ENCODE measurements around the gene HGFAC. TPM values are rescaled to one million over a fixed set of nuclear protein-coding genes. Genes with fewer than 3 reads are reported as not detected.

HGFAC gene
- polyA plus RNA-seq, 1 of the 3 experiments (the other 2 are of a cell fraction) = 0.43 TPM

- POLR2A ChIA-PET = interaction anchor here (0.7 kb wide), 1 partner anchor 8 kb away, joined by 3 read pairs; no protein-coding TSS in a partner anchor
- Histone ChIP-seq H3K27me3 (ENCODE audit: insufficient read depth) (no peaks in the 10 kb centered on the region), H2AFZ (ENCODE audit: low read depth) (no peak overlapping the region), H3K4me2 (peak overlapping the region; percentile 50; the same call in 1 of the 2 replicates), H3K9me2 (no peaks in the 10 kb centered on the region), H3K4me1 (ENCODE audit: control insufficient read depth in 1 of 2, insufficient read depth in 2 of 2, low read depth in 1 of 2, low read length in 1 of 2) (peaks cover 0 to 19% of the 10 kb centered on the region in 2 experiments; a peak in 1 of 4 replicates), H3F3A (replicated peaks; ENCODE audit: insufficient read depth) (no peaks in the 10 kb centered on the region), H3K27ac (ENCODE audit: low read depth in 2 of 2, low read length in 1 of 2) (no peak overlapping the region), H3K4me3 (ENCODE audit: low read depth in 2 of 2, low read length in 1 of 2) (0 out of 4 replicates have a peak overlapping the region, but pooled peaks of 1 of the 2 experiments have one; percentile 17), H4K20me1 (ENCODE audit: insufficient read depth) (no peaks in the 10 kb centered on the region), H3K9ac (no peak overlapping the region), H3K79me2 (ENCODE audit: insufficient read depth) (no peaks in the 10 kb centered on the region), H3K36me3 (replicated peaks in 1 of 2; ENCODE audit: control insufficient read depth in 1 of 2, insufficient read depth in 2 of 2, low read length in 1 of 2) (no peaks in the 10 kb centered on the region), H3K9me3 (no peaks in the 10 kb centered on the region)
- CTCF ChIA-PET = interaction anchor here (1.3 to 2.9 kb wide), 2 partner anchors 21 to 138 kb away, joined by 4 to 12 read pairs; partner anchors contain the start of gene DOK7
- WGBS (ENCODE audit: low lambda C conversion rate) = 17% methylated on average over 33 of the region's 45 CpGs
- no peak for TF ChIP-seq SMC3 (IDR thresholded peaks at IDR 0.05; ENCODE audit: low read depth, low read length)
- peak; percentile 24; the same call in 1 of the 2 replicates for TF ChIP-seq MAX (IDR thresholded peaks at IDR 0.05; ENCODE audit: low read depth)
- DNase-seq = peak; percentile 70
Measured at GRCh38 chr4:3484057-3484973, 42.5 kb downstream of the HGFAC start.

- no peak overlapping the region for H2AFZ ChIP-seq (ENCODE audit: low read depth)
- H3F3A ChIP-seq (replicated peaks; ENCODE audit: insufficient read depth) = no peaks in the 10 kb centered on the region
- ChIA-PET CTCF (interaction anchor here (2.9 kb wide), 1 partner anchor 139 kb away, joined by 12 read pairs; no protein-coding TSS in a partner anchor), POLR2A (interaction anchor here (0.5 to 1.1 kb wide), 2 partner anchors 11 to 1835 kb away, joined by 3 to 4 read pairs; no protein-coding TSS in a partner anchor)
- no peaks in the 10 kb centered on the region for H3K9me3 ChIP-seq
- TF ChIP-seq USF1 (IDR thresholded peaks at IDR 0.05; ENCODE audit: borderline replicate concordance, low read depth) = no peak
- no peak for TF ChIP-seq NFIC (IDR thresholded peaks at IDR 0.05; ENCODE audit: borderline replicate concordance)
- no peak for TF ChIP-seq USF2 (IDR thresholded peaks at IDR 0.05; ENCODE audit: borderline replicate concordance, low read depth, low read length)
- TF ChIP-seq YY1 (IDR thresholded peaks at IDR 0.05; ENCODE audit: low read depth) = no peak
- no peaks in the 10 kb centered on the region for H3K79me2 ChIP-seq (ENCODE audit: insufficient read depth)
- no peak overlapping the region for H3K27ac ChIP-seq (ENCODE audit: low read depth in 2 of 2, low read length in 1 of 2)
- H4K20me1 ChIP-seq (ENCODE audit: insufficient read depth) = no peaks in the 10 kb centered on the region
- 70% methylated on average over 15 of the region's 36 CpGs for WGBS (ENCODE audit: low lambda C conversion rate)
- H3K27me3 ChIP-seq (ENCODE audit: insufficient read depth) = no peaks in the 10 kb centered on the region
- no peak overlapping the region for H3K4me2 ChIP-seq
- peaks cover 0 to 19% of the 10 kb centered on the region in 2 experiments; a peak in 1 of 4 replicates for H3K4me1 ChIP-seq (ENCODE audit: control insufficient read depth in 1 of 2, insufficient read depth in 2 of 2, low read depth in 1 of 2, low read length in 1 of 2)
- H3K9ac ChIP-seq = no peak overlapping the region
- no peaks in the 10 kb centered on the region for H3K9me2 ChIP-seq
- no peaks in the 10 kb centered on the region for H3K36me3 ChIP-seq (replicated peaks in 1 of 2; ENCODE audit: control insufficient read depth in 1 of 2, insufficient read depth in 2 of 2, low read length in 1 of 2)
- no peak overlapping the region for H3K4me3 ChIP-seq (ENCODE audit: low read depth in 2 of 2, low read length in 1 of 2)
- DNase-seq = no peak
Measured at GRCh38 chr4:3485011-3485791, 43.4 kb downstream of the HGFAC start.
